Measurements from ENCODE around the gene TTC39A.

The TTC39A gene

GRCh38 chr1:51241119-51241518 lies 89.2 kb downstream of the TTC39A start:
- Histone ChIP-seq H3K27me3 (no peaks in the 10 kb centered on the region), H3K27ac (peak overlapping the region; percentile 30), H3K4me1 (ENCODE audit: control insufficient read depth in 1 of 2, insufficient read depth in 1 of 2, low read depth in 1 of 2, low read length in 1 of 2) (peaks cover 37 to 42% of the 10 kb centered on the region in 2 experiments), H3K36me3 (peaks cover 4% of the 10 kb centered on the region), H3K9me3 (no peaks in the 10 kb centered on the region), H3K4me3 (ENCODE audit: low read depth in 1 of 2, low read length in 1 of 2) (no peak overlapping the region)
- no peak for TF ChIP-seq CTCF (IDR thresholded peaks at IDR 0.05)

GRCh38 chr1:51240084-51240483 lies 90.3 kb downstream of the TTC39A start:
- Histone ChIP-seq H3K4me1 (ENCODE audit: control insufficient read depth in 1 of 2, insufficient read depth in 1 of 2, low read depth in 1 of 2, low read length in 1 of 2) (peaks cover 46 to 51% of the 10 kb centered on the region in 2 experiments), H3K27me3 (no peaks in the 10 kb centered on the region), H3K36me3 (peaks cover 4% of the 10 kb centered on the region), H3K9me3 (no peaks in the 10 kb centered on the region), H3K4me3 (ENCODE audit: low read depth in 1 of 2, low read length in 1 of 2) (no peak overlapping the region), H3K27ac (no peak overlapping the region)
- no peak for TF ChIP-seq CTCF (IDR thresholded peaks at IDR 0.05)

DNA sequence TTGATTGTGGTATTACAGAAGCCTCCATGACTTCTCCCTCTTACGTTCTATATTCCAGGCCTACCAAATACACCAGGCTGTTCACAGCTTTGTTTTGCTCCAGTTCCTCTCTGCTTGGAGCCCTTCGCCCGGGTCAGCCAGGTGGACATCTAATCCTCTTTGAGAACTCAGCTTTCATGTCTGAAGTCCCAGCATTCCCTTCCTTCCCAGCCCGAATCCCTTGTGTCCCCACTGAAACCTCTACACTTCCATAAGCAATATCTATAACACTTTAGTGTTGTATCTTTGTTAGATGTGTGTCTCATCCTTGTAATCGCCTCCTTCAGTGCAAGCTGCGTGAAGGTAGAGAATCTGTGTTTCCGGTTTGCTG lies 92.3 kb downstream of the TTC39A start:
- Histone ChIP-seq H3K27ac (peak overlapping the region; percentile 41), H3K36me3 (no peaks in the 10 kb centered on the region), H3K27me3 (no peaks in the 10 kb centered on the region), H3K9me3 (no peaks in the 10 kb centered on the region), H3K4me3 (ENCODE audit: low read depth in 1 of 2, low read length in 1 of 2) (peak overlapping the region; percentile 74 to 95), H3K4me1 (ENCODE audit: control insufficient read depth in 1 of 2, insufficient read depth in 1 of 2, low read depth in 1 of 2, low read length in 1 of 2) (peaks cover 57 to 60% of the 10 kb centered on the region in 2 experiments)
- no peak for TF ChIP-seq CTCF (IDR thresholded peaks at IDR 0.05)

DNA sequence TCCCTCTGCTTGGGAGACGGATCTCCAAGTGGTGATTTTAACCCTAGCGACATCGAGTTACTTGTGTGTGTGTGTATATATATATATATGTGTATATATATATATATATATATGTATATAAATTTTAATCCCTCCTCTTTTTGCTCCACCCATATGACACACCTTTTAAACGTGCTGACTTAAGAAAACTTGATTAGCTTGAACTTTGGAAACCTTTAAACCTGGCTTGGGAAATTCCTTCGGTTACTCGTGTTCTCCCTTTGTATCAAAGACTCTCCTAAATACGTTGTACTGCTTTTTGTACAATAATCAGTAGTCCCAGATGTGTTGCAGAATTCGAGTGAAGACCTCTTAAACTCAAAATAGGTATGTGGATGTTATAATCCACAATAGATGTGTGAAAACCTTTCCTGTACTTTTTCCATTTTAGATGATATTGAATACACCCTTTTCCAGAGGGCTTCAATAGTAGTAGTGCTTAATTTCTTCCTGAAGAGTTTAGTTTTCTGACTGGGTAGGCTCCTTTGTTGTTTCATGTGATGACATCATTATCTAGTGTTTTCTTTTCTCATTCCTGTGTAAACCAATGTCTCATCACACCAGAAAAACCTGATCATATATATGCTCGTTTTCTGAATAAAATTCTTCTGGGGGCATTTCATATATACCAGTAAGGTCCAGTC lies 92.9 kb downstream of the TTC39A start:
- peak overlapping the region; percentile 74 to 95 for H3K4me3 ChIP-seq (ENCODE audit: low read depth in 1 of 2, low read length in 1 of 2)
- H3K27ac ChIP-seq = peak overlapping the region; percentile 96
- no peaks in the 10 kb centered on the region for H3K36me3 ChIP-seq
- H3K27me3 ChIP-seq = no peaks in the 10 kb centered on the region
- no peaks in the 10 kb centered on the region for H3K9me3 ChIP-seq
- H3K4me1 ChIP-seq (ENCODE audit: control insufficient read depth in 1 of 2, insufficient read depth in 1 of 2, low read depth in 1 of 2, low read length in 1 of 2) = peaks cover 57 to 60% of the 10 kb centered on the region in 2 experiments
- no peak for TF ChIP-seq CTCF (IDR thresholded peaks at IDR 0.05)
